Stimulated activated CD4-positive, alpha-beta T cell treated with anti-CD3 and anti-CD28 coated beads, Interleukin-2, amount 100 ng/mL, for 24 hours (primary cell): ENCODE measurements around the gene GUCY1A1.
"Not testable (repeated sequence)": the region's sequence is repeated elsewhere in the genome, so short reads cannot be mapped to it uniquely, and the experiment has no call there.

Experiments used
- DNase-seq, 2 donors: peaks; one replicate each; pipeline ENCODE4 v3.0.0-alpha.2; 2020

GUCY1A1 gene

GRCh38 chr4:155666344-155667221, at the start of gene GUCY1A1:
Gene GUCY1A1, plus strand, starts transcription at chr4:155666848. Its CDS starts 30,020 bp downstream, at chr4:155696868.
- no peak for DNase-seq

GRCh38 chr4:155617296-155617695, 49.4 kb upstream of the GUCY1A1 start:
- DNase-seq: no peak

- no peak for DNase-seq
Measured at GRCh38 chr4:155618183-155618838, 48.3 kb upstream of the GUCY1A1 start.

GRCh38 chr4:155620637-155621036, 46.0 kb upstream of the GUCY1A1 start:
- no peak for DNase-seq

GRCh38 chr4:155624478-155624877, 42.2 kb upstream of the GUCY1A1 start:
- DNase-seq: no peak

- DNase-seq: no peak
Measured at GRCh38 chr4:155626561-155626960, 40.1 kb upstream of the GUCY1A1 start.

- no peak for DNase-seq
Measured at GRCh38 chr4:155629183-155629825, 37.3 kb upstream of the GUCY1A1 start.

GRCh38 chr4:155629956-155630355, 36.7 kb upstream of the GUCY1A1 start:
- no peak for DNase-seq

GRCh38 chr4:155632310-155632840, 34.3 kb upstream of the GUCY1A1 start:
- no peak for DNase-seq

- DNase-seq: no peak
Measured at GRCh38 chr4:155638195-155638965, 28.3 kb upstream of the GUCY1A1 start.

- no peak for DNase-seq
Measured at GRCh38 chr4:155639704-155640523, 26.7 kb upstream of the GUCY1A1 start.

- DNase-seq: no peak
Measured at GRCh38 chr4:155640751-155641150, 25.9 kb upstream of the GUCY1A1 start.

GRCh38 chr4:155643087-155643486, 23.6 kb upstream of the GUCY1A1 start:
- DNase-seq: no peak

- no peak for DNase-seq
Measured at GRCh38 chr4:155646001-155646400, 20.6 kb upstream of the GUCY1A1 start.

- DNase-seq: not testable (repeated sequence)
Measured at GRCh38 chr4:155650785-155651184, 15.9 kb upstream of the GUCY1A1 start.

GRCh38 chr4:155653052-155653451, 13.6 kb upstream of the GUCY1A1 start:
- no peak for DNase-seq

GRCh38 chr4:155656025-155656424, 10.6 kb upstream of the GUCY1A1 start:
- DNase-seq: no peak

- DNase-seq: no peak
Measured at GRCh38 chr4:155657169-155657568, 9.5 kb upstream of the GUCY1A1 start.

- no peak for DNase-seq
Measured at GRCh38 chr4:155657985-155658680, 8.5 kb upstream of the GUCY1A1 start.

- DNase-seq: no peak
Measured at GRCh38 chr4:155658681-155659064, 8.0 kb upstream of the GUCY1A1 start.

GRCh38 chr4:155659176-155659575, 7.5 kb upstream of the GUCY1A1 start:
- no peak for DNase-seq
